Fibroblast of pulmonary artery (primary cell): ENCODE data around the gene SLC25A42.

Experiments
- DNase-seq: peaks from one replicate; pipeline ENCODE4 v3.0.0-alpha.2; 2010; ENCODE audit warnings: low read depth
- H3K4me3 ChIP-seq: replicated peaks from 2 replicates; pipeline ENCODE4 v1.5.1; 2011; ENCODE audit warnings: low read depth, mild to moderate bottlenecking, control low read depth, low read length, moderate library complexity
- CTCF ChIP-seq: IDR thresholded peaks from 2 replicates; pipeline ENCODE4 v1.5.1; 2011; ENCODE audit warnings: mild to moderate bottlenecking, control low read depth, low read length, inconsistent platforms; ENCODE audit errors: missing control alignments

Gene SLC25A42

GRCh38 chr19:19068659-19069654 is 5.2 kb downstream of the SLC25A42 start:
- no peak for TF ChIP-seq CTCF
- no peak overlapping the region for H3K4me3 ChIP-seq
- DNase-seq, result no peak

GRCh38 chr19:19071897-19072296 is 8.1 kb downstream of the SLC25A42 start:
- TF ChIP-seq CTCF, result no peak
- DNase-seq, result no peak

GRCh38 chr19:19074196-19074882 is 10.5 kb downstream of the SLC25A42 start:
- TF ChIP-seq CTCF, result no peak
- H3K4me3 ChIP-seq, result no peak overlapping the region
- no peak for DNase-seq

More at GRCh38 chr19:19071897-19072296, 8.1 kb downstream of the SLC25A42 start:
- H3K4me3 ChIP-seq, result no peak overlapping the region

GRCh38 chr19:19075126-19075525 is 11.3 kb downstream of the SLC25A42 start:
- DNase-seq, result no peak
- no peak overlapping the region for H3K4me3 ChIP-seq
- TF ChIP-seq CTCF, result no peak

GRCh38 chr19:19076476-19076875 is 12.7 kb downstream of the SLC25A42 start:
- DNase-seq, result no peak
- H3K4me3 ChIP-seq, result no peak overlapping the region
- TF ChIP-seq CTCF, result no peak

- no peak for TF ChIP-seq CTCF
- DNase-seq, result no peak
Observed at GRCh38 chr19:19077103-19077502, 13.3 kb downstream of the SLC25A42 start.

More at GRCh38 chr19:19077103-19077502, 13.3 kb downstream of the SLC25A42 start:
- H3K4me3 ChIP-seq, result no peak overlapping the region
